COLO668 (cell line): ENCODE measurements around the gene ZG16.
"Not testable (repeated sequence)": the region's sequence is repeated elsewhere in the genome, so short reads cannot be mapped to it uniquely, and the experiment has no call there.

ENCODE experiments used
- DNase-seq: peaks from one replicate; lab custom pipeline; 2025; ENCODE audit not compliant: unreplicated experiment; lab: John Stamatoyannopoulos, UW

ZG16 gene

GRCh38 chr16:29783094-29783953, 5.3 kb downstream of the ZG16 start:
- not testable (repeated sequence) for DNase-seq

GRCh38 chr16:29784157-29784556, 6.1 kb downstream of the ZG16 start:
- no peak for DNase-seq

DNA sequence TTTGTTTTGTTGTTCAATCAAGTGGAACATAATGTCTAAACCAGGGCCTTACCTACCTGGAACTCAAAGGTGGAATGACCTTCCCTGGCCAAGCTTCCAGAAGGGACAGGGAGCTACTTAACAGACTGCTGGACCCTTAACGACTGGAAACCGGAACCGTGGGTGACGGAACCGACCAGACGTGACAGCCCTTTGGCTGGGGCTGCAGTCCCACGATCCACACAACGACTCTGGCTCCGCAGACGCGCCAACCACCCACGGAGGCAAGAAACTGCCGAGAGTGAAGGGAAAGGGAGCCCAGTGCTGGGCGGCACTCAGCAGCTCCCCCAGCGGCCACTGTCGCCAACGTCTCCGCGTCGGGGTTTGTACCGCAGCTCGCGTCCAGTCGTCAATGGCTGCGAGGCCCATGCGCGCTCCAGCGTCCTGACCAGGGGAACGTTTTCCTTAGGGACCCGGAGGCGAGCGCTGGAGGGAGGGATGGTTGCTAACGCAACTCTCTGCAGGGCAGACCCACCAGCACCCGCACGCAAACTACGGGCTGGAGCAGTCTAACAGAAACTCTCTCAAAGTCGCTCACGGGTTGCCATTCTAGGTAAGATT, 6.9 kb downstream of the ZG16 start:
- no peak for DNase-seq

DNA sequence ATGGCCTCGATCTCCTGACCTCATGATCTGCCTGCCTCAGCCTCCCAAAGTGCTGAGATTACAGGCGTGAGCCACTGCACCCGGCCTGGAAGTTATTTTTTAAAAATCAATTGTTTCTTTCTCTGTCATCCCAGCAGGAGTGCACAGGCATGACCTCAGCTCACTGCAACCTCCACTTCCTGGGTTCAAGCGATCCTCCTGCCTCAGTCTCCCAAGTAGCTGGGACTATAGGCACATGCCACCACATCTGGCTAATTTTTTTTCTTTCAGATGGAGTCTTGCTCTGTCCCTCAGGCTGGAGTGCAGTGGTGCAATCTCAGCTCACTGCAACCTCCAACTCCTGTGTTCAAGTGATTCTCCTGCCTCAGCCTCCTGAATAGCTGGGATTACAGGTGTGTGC, 9.1 kb downstream of the ZG16 start:
- DNase-seq = not testable (repeated sequence)

GRCh38 chr16:29789775-29790182, 11.7 kb downstream of the ZG16 start:
- DNase-seq = no peak

DNA sequence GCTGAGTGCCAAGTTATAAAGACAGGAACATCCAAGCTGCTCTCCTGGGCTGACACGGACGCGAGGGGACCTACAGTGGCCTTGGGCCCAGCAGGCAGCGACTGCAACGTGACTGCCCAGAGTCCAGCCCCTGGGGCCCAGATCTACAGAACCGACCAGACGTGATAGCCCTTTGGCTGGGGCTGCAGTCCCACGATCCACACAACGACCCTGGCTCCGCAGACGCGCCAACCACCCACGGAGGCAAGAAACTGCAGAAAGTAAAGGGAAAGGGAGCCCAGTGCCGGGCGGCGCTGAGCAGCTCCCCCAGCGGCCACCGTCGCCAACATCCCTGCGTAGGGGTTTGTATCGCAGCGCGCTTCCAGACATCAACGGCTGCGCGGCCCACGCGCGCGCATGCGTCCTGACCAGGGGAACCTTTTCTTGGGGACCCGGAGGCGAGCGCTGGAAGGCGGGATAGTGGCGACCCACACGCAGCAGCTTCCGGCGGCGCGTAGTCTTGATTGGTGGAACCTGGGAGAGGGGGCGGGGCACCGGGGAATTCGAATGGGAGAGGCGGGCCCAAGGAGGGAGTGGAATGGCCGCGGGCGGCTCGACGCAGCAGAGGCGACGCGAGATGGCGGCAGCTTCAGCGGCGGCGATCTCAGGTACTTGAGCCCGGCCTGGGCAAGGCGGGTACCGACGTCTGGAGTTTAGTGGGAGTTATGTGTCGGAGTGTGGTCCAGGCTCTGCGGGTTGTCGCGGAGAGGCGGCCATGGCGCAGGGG, 12.3 kb downstream of the ZG16 start, which contains the start of gene KIF22:
Gene KIF22, plus strand, starts transcription at position 569 of the 766 bp plus-strand sequence. Its CDS starts 9 bp downstream, at position 578.
- DNase-seq = peak; percentile 99

- no peak for DNase-seq
Measured at GRCh38 chr16:29790949-29791844, 13.1 kb downstream of the ZG16 start.

- no peak for DNase-seq
Measured at GRCh38 chr16:29791845-29792807, 14.1 kb downstream of the ZG16 start.

DNA sequence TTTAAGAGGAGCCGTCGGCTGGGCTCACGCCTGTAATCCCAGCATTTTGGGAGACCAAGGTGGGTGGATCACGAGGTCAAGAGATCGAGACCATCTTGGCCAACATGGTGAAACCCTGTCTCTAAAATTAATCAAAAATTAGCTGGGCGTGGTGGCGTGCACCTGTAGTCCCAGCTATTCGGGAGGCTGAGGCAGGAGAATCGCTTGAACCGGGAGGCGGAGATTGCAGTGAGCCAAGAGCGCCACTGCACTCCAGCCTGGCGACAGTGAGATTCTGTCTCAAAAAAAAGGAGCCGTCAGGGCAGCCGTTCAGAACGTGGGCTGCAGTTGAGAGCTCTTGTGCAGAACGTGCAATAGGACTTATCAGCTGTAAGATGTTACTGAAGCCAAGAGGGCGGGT, 15.1 kb downstream of the ZG16 start:
- not testable (repeated sequence) for DNase-seq

DNA sequence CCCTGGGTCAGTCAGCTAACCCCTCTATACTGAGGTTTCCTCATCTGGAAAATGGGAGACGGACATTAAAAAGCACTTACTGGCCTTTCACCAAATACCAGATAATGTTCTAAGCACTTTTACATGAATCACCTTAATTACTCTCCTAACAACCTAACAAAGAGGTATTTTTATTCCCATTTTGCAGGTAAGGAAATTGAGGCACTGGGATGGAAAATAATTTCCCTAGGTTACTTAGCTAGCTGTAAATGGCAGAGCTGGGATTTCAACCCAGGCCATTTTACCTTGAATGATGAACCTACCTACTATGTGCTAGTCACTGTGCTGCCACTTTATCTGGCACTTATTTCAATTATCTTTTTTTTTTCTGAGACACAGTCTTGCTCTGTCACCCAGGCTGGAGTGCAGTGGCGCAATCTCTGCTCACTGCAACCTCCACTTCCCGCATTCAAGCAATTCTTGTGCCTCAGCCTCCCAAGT, 16.2 kb downstream of the ZG16 start:
- no peak for DNase-seq

DNA sequence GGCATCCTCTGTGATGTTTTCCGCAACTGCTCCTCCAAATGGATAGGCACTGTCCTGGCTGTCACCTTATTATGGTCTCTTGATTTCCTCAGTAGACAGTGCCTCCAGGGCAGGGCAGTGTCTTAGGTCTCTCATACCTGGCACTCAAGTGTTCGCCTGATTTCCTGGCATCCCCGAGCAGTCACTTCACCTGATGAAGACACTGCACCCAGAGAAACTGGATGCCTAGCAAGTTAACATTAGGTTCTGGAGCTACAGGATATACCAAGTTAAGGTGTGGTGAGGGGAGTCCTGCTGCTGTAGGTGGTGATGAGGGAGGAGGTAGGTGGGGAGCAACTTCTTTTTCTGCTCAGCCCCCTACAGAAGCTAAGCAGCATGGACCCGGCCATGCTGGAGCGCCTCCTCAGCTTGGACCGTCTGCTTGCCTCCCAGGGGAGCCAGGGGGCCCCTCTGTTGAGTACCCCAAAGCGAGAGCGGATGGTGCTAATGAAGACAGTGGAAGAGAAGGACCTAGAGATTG, 24.4 kb downstream of the ZG16 start:
- no peak for DNase-seq

DNA sequence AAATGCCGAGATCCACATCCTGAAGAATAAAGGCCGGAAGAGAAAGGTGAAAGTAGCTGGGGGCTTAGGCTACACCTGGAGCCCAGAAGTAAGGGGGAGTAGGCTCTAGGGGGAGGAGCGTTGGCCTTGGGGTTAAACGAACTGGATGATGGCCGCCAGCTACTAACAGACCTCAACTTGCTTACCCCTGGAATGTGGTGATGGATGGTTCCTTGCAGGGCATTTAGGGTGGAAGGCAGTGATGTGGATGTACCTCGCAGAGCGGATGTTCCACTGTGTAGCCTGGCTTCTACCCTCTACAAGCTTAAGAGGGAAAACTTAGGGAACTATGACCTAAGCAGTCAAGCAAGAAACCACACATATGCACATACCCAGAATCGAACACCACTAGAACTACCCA, 26.0 kb downstream of the ZG16 start:
- DNase-seq = no peak

GRCh38 chr16:29804455-29805231, 26.6 kb downstream of the ZG16 start:
- DNase-seq = peak; percentile 36

DNA sequence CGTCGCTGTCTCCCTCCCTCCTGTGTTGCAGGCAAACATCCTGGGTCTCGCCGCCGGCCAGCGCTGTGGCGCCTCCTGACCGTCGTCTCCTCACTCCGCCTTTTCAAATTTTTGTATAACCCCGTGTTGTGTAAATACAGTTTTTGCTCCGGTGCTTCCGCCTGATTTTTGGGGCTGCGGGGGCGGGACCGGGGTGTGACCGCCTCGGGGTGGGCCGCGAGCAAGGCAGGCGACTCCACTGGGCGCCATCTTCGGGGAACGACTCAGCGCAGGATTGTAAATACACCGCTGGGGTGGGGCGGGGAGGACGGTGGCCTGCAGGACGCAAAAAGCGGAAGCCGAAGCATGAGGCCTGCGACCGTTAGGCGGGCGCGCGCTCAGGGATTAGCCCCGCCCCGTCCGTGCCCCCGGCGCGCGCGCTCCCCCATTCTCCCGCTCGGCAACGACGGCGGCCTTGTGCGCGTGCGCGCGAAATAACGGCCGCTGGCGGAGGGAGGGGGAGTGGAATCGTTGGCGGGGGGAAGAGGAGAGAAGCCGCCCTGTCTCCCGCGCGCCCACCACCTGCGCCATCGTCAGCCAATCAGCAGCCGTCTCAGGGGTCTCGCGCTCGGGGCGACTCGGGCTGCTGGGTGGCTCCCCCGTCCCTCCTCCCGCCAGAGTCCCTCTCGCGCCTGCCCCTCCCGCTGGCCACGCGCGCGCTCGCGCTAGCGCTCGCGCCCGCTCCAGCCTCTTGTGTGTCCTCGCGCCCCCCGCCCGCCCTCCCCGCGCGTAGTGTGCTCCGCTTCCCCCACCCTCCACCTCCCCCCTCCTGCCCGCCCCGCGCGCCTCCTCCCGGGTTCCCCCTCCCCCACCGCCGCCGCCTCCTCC, 27.4 kb downstream of the ZG16 start:
- DNase-seq = peak; percentile 100

GRCh38 chr16:29806099-29806579, 28.1 kb downstream of the ZG16 start, which contains the start of gene MAZ:
Gene MAZ, plus strand, starts transcription at chr16:29806529. Its CDS starts 173 bp downstream, at chr16:29806702.
- DNase-seq = peak; percentile 97

DNA sequence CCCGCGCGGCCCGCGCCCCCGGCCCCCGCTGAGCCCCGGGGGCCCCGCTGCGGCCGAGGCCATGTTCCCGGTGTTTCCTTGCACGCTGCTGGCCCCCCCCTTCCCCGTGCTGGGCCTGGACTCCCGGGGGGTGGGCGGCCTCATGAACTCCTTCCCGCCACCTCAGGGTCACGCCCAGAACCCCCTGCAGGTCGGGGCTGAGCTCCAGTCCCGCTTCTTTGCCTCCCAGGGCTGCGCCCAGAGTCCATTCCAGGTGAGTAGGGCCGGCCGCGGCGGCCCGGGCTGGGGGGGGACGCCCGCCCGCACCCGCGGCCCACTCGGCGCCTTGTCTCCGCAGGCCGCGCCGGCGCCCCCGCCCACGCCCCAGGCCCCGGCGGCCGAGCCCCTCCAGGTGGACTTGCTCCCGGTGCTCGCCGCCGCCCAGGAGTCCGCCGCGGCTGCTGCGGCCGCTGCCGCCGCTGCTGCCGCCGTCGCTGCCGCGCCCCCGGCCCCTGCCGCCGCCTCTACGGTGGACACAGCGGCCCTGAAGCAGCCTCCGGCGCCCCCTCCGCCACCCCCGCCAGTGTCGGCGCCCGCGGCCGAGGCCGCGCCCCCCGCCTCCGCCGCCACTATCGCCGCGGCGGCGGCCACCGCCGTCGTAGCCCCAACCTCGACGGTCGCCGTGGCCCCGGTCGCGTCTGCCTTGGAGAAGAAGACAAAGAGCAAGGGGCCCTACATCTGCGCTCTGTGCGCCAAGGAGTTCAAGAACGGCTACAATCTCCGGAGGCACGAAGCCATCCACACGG, 28.8 kb downstream of the ZG16 start:
- peak; percentile 81 for DNase-seq
